Limb (tissue), 2 donors: ENCODE measurements around the gene KCNQ1OT1.

Experiments used
- DNase-seq, 2 donors: peaks; one replicate each; pipeline ENCODE4 v3.0.0-alpha.2; 2016; ENCODE audit errors: extremely low spot score in 2 of 2

Gene KCNQ1OT1

DNA sequence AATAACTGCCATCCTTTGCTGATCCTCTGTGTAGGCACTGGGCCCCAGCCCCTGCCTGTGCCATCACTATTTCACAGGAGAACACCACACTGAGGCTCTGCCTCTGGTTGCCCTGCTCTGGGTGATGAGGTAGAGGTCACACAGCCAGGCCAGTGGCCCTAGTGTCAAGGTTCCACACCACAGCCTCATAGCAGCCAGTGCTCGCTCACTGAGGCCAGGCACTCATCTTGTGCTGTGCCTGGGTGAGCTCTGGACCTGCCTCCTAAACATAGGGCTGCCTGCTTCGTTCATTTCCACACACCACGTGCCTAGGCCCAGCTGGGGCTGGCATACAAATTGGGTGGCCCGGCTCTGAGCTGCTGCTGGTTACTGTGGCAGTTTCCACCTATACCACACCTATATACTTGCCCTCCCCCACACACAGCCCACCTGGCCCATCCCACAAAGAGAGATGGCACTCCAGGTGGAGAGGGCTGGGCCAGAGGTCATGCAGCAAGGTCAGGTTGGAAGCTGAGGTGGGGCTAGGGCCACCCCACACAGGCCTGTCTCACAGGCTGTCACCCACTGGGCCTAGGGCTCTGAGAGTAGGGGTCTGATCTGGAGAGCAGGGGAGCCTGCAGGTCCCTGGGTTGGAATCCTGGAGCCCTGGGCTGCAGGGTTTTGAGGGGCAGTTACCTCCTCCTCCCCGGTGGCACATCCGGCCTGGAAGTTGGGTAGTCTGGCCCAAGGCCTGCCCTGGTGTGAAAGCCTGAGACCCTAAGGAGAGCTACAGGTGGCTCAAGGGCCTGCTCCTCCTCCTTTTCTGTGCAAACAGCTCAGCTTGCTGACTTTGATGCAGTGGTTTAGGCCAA is 11.2 kb downstream of the KCNQ1OT1 start:
- DNase-seq = no peak

DNA sequence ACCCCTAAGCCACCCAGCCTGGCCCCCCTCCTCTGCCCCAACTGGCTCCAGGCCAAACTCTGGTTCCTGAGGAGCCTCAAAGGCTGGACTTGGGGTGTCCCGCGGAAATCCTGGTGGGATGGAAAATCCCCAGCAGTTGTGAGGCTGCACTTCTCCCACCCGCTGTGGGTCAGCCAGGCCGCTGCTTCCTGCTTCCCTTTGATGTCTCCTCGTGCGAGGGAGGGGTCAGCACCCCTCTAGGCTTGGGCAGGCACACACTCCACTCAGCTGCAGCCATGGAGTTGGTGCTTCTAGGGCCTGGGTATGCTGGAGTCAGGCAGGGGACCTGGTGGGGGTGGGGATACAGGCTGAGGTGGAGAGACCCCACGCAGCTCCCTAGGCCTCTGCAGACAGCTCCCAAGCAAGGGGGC is 12.0 kb downstream of the KCNQ1OT1 start:
- DNase-seq = no peak

DNA sequence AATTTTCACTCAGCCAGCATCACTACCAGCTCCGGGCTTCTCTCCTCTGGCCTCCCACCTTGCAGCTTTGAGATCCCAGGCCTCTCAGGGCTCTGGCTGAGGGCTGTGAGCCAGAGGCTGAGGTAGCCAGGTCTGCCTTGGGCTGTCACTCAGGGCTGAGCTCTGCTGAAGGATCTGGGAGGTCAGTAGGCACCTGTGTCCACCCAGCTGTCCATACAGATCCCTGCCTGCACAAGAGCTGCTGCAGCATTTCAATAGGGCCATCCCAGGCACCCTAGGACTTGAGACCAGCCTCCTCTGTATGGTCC is 12.6 kb downstream of the KCNQ1OT1 start:
- no peak for DNase-seq

DNA sequence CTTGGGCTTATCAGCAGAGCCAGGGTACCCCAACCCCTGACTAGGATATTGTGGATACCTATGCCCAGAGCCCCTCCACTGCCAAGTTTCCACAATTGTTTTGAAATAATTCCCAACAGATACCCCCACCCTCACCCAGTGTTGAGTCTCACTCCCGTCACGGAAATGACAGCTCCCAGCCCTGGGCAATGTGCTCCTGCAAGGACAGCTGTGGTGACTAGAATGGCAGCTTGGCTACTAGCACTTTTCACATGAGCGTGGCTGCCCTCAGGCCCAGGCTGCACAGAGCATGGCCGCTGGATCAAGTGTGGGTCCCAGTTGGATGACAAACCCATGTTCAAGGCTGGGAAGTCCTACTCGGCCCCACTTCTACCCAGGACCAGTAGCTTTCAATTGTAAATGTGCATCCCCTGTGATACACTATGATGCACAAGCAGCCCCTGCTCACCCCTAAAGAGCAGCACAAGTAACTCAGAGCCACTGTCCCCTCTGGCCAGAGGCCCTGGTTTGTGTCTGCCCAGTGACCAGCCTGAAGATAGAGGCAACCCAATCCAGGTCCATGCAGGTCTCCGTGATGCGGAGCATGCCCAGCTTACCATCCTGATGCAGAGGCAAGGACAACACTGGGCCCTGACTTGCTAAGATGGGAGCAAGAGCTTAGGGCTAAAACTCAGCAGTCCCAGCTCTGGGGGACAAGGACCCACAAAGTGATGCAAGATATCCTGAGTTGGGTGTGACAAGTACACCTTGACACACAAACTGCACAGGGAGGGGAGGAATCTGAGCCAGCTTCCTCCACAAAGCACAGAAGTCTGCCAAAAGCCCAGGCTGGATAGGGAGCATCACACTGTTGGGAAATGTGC is 13.2 kb downstream of the KCNQ1OT1 start:
- no peak for DNase-seq

DNA sequence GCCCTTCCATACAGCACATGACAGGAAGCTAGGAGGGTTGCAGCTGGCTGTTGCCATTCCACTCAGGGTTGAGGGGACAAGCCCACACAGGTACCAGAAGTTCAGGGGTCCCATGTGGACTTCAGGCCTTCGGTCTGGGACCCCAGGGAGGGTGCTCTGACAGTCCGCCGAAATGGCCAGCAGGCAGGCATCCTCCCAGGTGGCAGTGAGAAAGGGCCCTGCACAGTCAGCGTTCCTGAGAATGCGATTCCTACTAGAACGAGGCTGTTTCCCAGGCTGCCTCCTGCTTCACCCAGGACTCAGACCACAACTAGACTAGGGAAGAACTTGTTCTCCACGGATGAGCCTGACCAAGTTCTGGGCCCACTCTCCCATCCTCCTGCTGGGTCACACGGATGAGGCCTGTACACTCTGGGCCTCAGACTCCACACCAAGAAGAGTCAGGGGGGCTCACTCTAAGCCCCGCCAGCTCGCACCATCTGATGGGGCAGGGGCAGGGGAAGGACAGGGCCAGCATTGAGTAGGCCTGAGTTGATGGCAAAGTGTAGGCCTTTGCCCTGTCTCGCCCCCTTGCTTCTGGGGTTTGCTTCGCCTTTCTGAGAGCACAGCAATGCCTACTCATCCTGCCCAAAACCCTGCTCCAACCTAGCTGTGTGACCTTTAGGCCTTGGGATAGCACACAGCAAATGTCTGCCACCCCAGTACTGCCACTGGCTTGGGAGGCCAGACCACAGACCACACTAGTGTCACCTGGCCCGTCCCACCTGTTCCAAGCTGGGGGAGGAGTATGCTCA is 14.0 kb downstream of the KCNQ1OT1 start:
- DNase-seq = no peak

DNA sequence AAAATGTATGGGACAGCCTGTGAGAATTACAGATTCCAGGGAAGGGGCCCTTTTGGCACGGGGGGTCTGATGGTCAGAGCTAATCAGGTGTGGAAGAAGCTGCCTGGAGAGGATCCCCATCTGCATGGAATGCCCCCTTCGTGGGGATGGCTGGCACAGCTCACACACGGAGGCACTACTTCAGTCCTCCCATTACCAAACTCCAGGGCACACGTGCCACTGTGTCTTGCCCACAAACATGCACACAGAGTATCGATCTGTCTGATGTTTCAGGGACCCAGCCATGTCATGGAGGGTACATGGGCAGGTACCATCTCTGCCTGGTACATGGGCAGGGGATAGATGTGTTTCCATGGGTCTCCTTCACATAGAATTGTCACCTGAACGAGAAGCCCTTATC is 14.7 kb downstream of the KCNQ1OT1 start:
- DNase-seq = no peak

DNA sequence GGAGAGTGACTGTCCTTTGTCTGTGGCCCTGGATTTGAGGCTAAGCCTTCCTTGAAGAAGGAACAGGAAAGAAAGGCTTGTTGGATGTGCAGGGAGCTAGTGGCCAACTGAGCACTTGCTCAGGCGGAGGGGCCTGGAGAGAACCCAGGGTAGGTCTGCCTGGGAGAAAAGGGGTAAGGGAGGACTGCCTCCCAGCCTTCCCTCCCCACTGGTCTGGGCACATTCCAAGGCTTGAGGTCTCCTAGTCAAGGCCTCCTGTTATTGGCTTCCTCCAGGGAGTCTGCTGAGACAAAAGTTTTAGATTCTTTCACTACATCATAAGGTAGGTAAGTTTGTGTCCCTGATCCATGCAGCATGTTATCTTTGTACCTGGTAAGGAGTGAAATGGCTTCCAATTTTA is 15.2 kb downstream of the KCNQ1OT1 start:
- DNase-seq = no peak

DNA sequence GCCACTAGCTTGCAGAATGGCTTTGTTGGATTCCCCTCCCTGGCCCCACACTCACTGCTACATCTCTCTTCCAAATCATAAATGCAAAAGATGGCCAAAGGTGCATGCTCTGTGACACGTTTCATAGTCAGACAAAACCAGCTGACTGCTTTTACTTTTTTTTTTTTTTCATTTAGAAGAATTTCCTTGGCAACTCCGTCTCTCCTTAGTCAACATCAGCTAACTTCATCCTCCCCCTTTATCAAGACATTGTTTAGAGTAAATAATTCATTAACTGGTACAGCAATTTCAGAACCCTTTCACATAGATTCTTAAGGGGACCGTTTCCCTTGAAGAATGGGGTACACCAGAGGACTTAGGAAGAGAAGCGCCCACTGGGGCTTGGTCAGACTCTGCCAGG is 16.0 kb downstream of the KCNQ1OT1 start:
- DNase-seq = no peak

DNA sequence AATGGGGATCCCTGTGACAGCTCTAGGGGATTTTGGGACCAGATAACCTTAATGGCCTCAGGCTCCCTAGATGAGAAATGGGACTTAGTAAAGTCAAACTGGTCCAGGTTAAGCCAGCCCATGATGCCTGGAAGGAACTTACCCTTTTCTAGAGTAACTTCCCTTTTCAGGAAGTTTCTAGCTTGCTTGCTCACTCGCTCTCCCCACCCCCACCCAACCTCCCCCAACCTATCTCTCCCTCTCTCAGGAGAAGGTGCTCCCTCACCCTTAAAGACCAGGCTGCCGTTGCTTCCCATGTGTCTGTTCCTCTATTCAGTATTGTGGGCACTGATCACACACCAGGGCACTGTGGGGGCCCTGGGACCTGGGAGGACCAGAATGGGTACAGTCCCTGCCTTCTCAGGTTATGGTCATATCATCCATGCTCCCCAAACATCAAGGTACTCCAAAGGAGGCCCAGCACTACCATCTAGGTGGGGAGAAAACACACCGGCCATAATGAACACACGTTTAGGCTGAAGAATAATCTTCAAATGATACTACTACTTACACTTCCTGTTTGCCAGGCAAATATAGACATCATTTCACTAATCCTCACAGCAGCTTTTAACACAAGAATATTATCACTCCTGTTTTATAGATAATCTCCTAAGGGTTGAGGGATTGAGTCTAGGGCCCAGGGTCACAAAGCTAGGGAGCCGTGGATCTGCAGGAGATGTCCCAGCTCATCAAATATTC is 18.2 kb downstream of the KCNQ1OT1 start:
- DNase-seq = peak in 1 of 2 donors; percentile 14

DNA sequence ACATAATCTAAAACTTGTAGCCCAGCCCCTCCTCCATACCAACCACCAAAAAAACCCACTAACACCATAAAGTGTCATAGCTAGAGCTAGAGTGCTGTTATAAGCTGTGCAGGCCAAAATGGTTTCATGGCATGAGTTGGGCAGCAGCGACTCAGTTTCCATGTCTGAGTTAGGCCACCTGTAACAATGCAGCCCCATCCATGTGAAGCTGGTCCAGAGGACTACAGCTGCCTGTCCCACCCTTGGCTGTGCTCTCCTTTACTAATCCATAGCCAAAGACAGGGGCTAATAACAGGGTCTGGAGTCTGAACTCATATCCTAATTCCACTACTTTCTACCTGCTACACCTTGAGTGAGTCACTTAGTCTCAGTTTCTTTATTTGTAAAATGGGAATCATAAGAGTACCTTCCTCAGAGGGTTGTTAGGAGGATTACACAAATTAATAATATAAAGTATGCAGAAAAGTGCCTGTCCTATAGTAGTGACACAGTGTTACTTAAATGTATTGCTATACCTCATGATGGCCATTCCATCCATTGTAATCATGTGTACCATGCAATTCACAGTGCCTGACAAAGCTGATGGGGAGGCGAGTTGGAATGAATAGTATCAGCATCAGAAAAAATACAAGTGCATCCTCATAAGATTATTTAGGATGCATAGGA is 20.6 kb downstream of the KCNQ1OT1 start:
- DNase-seq = no peak

DNA sequence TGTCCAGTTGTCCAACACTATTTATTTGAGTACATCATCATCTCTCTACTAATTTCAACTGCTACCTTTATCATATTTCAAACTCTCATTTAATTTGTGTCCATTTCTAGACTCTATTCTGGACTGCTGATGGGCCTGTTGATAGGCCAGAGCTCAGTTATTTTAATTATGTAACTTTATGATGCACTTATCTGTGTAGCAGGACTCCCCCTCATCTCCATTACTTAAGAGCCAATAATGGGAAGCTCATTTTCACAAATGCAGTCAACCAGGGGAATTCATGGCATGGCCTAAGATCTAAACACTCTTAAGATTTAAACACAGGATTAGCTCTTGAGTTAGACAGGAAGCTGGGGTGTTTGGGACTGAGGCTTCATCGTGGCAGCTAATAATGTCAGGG is 21.4 kb downstream of the KCNQ1OT1 start:
- DNase-seq = no peak

DNA sequence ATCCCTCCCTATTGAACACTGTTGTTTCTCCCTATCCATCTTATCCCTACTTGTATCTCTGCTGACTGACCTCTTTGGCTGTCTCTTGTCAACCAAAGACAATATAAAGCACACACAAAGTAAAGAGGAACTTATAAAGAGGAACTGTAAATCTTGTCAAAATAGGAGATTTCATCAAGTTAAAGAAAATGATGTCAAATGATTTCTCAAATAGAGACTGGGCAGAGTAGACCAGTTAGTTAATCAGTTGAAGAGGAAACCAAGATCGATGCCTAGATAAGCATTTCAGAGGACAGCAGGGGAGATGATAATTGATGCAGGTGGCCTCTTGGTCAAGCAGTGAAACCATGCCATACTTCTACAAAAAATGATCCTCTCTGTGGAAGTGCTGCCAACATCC is 22.7 kb downstream of the KCNQ1OT1 start:
- no peak for DNase-seq

DNA sequence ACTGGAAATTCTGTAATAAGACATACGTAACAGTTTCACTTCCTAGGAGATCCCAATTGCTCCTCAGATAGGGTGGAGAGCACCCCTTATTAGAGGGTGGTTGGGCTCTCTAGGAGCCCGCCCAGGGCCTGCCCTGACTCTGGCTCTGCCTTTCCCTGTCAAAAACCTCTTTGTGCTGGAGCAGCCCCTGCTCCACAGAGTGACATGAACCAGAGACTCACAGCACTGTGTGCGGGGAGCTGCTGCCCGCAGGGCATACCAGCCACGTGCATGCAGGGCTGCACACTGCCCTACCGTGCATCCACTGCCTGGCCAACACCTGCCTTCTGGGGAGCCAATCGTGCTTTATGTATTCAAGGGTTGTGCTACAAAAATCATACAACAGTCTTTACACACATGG is 24.3 kb downstream of the KCNQ1OT1 start:
- peak in 1 of 2 donors; percentile 38 for DNase-seq

DNA sequence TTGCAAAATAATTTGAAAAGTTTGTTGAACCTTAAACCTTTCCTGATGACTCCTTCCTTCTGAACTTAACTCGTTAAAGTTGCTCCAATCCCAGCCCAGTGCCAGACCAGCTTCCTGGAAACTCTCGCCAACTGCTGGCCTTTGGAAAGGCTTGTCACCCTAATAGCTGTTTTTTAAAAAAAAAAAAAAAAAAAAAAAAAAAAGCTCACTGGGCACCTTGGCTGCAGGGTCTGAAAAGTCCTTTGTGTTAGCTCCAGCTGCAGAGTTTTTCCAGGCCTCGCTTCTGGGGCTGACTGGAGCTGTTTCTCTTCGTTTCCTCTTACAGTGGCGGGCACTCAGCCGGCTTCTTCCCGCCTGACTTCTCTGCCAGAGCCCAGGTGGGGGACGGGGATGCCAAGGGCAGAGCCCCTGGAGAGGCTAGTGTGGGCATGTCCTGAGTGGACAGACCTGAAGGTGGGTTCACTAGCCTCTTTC is 25.1 kb downstream of the KCNQ1OT1 start:
- DNase-seq = peak in 1 of 2 donors; percentile 65

DNA sequence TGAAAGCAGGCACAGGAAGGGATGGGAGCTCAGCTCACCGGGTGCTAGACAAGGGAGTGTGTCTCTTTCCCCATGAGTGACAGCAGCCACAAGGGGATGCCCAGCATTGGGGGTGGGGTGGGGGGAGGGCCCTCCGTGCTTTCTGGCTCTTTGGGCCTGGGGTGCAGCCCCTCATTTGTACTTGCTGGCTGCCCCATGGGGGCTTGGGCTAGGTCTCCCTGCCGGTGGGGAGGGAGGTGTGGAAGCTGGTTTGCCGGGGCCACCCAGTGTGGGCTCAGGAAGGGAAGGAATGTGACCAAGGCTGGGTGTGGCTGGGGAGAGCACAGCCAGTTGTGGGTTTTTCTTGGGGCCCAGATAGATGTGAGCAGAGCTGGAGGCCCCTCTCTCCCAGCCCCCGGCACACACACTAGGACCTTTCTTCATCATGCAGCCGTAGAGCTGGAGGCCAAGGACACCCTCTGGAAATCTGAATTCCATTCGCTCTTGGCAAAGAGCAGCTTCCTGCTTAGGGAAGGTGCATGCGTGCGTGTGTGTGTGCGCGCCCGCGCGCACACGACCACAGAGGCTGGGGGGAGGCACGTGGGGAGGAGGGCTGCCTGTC is 25.8 kb downstream of the KCNQ1OT1 start:
- DNase-seq = peak in 1 of 2 donors; percentile 51

DNA sequence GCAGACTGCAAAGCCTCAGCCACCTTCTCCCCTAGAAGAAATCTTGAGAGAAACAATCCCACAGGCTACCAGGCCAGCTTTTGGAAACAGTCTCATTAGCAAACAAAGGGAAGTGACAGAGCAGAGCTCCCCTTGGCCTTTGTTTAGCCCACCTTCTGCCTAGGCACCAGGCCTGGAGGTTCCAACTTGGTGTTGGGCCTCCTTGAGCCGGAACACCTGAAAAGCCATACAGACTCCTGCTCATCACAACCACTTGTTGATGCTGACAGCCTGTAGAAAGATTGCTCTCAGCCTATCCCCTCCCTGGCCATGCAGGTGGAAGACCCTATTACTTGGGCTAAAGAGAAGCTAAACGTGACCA is 26.6 kb downstream of the KCNQ1OT1 start:
- DNase-seq = peak in 1 of 2 donors; percentile 16

DNA sequence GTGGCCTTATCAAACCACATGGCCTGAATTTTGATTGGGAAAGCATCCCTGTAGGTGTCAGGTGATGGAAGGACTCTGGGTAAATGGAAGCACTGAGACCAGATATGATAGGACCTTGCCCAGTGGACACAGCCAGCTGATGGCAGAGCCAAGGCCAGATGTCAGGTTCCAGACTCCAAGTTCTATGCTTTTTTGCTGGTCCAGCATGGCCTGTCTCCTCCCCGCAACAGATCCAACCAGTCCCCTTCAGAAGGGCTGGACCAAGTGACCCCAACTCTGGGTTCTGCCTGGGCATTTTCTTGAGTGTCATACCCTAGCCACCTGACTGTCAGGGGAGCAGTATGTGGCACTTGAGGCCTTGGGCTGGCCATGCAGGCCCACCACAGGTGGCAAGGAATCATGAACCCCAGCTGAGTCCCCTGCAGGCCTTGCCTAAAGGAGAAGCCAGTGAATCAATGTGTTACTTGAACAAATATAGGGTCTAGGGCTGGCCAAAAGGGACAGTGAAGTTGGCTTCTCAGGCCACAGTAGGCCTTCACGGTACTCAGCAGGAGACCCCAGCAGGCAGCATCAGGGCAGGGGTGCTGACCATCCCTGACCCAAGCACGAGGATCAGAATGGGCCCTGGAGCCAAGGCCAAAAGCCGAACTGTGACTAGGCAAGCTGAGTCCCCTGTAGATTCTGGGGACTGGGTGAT is 27.1 kb downstream of the KCNQ1OT1 start:
- peak in 1 of 2 donors; percentile 12 for DNase-seq

DNA sequence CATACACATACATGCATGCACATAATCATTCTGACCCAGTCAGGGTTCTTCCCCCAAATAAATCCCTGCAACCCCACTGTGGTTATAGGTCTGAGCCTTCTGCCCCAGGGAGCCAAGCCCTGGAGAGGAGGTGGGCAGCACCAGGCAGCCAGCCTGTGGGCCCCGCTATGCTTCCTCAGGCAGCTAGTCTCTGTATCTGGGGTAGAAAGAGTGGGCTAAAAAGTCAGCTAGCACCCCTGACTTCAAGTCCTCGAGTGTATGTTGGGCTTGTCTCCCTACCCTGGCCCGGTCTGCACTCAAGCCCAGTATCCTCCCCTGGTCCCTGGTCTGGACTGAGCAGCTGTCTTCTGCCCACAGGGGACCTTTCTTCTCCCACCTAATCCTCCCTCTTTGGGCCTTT is 28.0 kb downstream of the KCNQ1OT1 start:
- DNase-seq = peak in 1 of 2 donors; percentile 22

DNA sequence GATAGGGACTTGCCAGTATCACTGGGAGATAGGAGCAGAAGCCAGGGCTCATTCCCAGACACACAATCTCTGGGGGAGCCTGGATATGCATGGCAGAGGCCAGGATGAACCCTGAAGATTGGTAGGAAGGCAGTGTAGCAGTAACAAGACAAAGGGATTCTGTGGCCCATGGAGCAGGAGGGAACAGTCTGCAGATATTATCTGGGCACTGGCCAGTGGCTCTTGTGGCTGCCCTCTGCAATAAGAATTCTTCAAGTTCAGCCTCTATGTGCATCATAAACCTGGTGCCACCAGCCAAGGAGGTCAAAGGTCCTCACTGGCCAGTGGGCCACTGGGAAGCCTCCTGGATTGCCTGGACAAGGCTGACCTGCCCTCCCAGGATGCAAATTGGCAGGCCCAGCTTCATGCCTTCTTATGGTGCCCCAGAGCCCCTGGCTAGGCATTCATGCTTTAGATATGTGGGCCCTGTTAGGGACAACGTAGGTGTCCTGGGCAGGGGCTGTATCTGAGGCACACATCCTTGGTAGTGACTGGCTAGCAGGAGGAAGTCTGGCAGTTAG is 29.2 kb downstream of the KCNQ1OT1 start:
- DNase-seq = peak in 1 of 2 donors; percentile 11
